ENCODE results near the gene KLHL22.
A peak's percentile ranks its signal among the peaks of the same experiment; 100 is the strongest.
"Not testable (repeated sequence)": the region's sequence is repeated elsewhere in the genome, so short reads cannot be mapped to it uniquely, and the experiment has no call there.

KLHL22 gene

GRCh38 chr22:20425566-20426258 lies 69.9 kb downstream of the KLHL22 start:
- no peak for DNase-seq (ENCODE audit: extremely low spot score, insufficient read length, low read depth)
- FAIRE-seq = no peak

- no peak for FAIRE-seq
- no peak for DNase-seq (ENCODE audit: extremely low spot score, insufficient read length, low read depth)
These were observed 70.5 kb downstream of the KLHL22 start for GRCh38 chr22:20424932-20425565.

- FAIRE-seq (no peak), DNase-seq (ENCODE audit: extremely low spot score, insufficient read length, low read depth) (no peak)
These were observed 71.0 kb downstream of the KLHL22 start for GRCh38 chr22:20424568-20424931.

- no peak for DNase-seq (ENCODE audit: extremely low spot score, insufficient read length, low read depth)
- FAIRE-seq = no peak
These were observed 71.6 kb downstream of the KLHL22 start for GRCh38 chr22:20423906-20424551.

- DNase-seq (ENCODE audit: extremely low spot score, insufficient read length, low read depth) (no peak), FAIRE-seq (no peak)
These were observed 72.3 kb downstream of the KLHL22 start for GRCh38 chr22:20423008-20423905.

GRCh38 chr22:20422271-20423007 lies 73.2 kb downstream of the KLHL22 start:
- no peak for FAIRE-seq
- DNase-seq (ENCODE audit: extremely low spot score, insufficient read length, low read depth) = no peak

GRCh38 chr22:20421507-20421874 lies 74.1 kb downstream of the KLHL22 start:
- DNase-seq (ENCODE audit: extremely low spot score, insufficient read length, low read depth) = no peak
- no peak for FAIRE-seq

- FAIRE-seq (no peak), DNase-seq (ENCODE audit: extremely low spot score, insufficient read length, low read depth) (no peak)
These were observed 75.3 kb downstream of the KLHL22 start for GRCh38 chr22:20420157-20420842.

- no peak for DNase-seq (ENCODE audit: extremely low spot score, insufficient read length, low read depth)
These were observed 76.0 kb downstream of the KLHL22 start for GRCh38 chr22:20419664-20419951.

GRCh38 chr22:20418211-20418788 lies 77.3 kb downstream of the KLHL22 start:
- DNase-seq (ENCODE audit: extremely low spot score, insufficient read length, low read depth) (peak; percentile 70), FAIRE-seq (peak; percentile 87)

More at GRCh38 chr22:20419664-20419951, 76.0 kb downstream of the KLHL22 start:
- no peak for FAIRE-seq

- not testable (repeated sequence) for DNase-seq (ENCODE audit: extremely low spot score, insufficient read length, low read depth); FAIRE-seq
These were observed 79.9 kb downstream of the KLHL22 start for GRCh38 chr22:20415699-20416098.

GRCh38 chr22:20415241-20415640 lies 80.4 kb downstream of the KLHL22 start:
- DNase-seq (ENCODE audit: extremely low spot score, insufficient read length, low read depth); FAIRE-seq: not testable (repeated sequence)

GRCh38 chr22:20414450-20414849 lies 81.1 kb downstream of the KLHL22 start:
- no peak for FAIRE-seq
- no peak for DNase-seq (ENCODE audit: extremely low spot score, insufficient read length, low read depth)

GRCh38 chr22:20414059-20414440 lies 81.5 kb downstream of the KLHL22 start:
- no peak for FAIRE-seq

GRCh38 chr22:20413217-20414058 lies 82.2 kb downstream of the KLHL22 start:
- DNase-seq (ENCODE audit: extremely low spot score, insufficient read length, low read depth) = no peak
- no peak for FAIRE-seq

More at GRCh38 chr22:20414059-20414440, 81.5 kb downstream of the KLHL22 start:
- no peak for DNase-seq (ENCODE audit: extremely low spot score, insufficient read length, low read depth)

GRCh38 chr22:20412474-20413216 lies 83.0 kb downstream of the KLHL22 start:
- no peak for DNase-seq (ENCODE audit: extremely low spot score, insufficient read length, low read depth)
- no peak for FAIRE-seq

GRCh38 chr22:20409385-20409784 lies 86.2 kb downstream of the KLHL22 start:
- FAIRE-seq; DNase-seq (ENCODE audit: extremely low spot score, insufficient read length, low read depth): not testable (repeated sequence)
